K562 (cell line): ENCODE data around the gene SOWAHB. TPM values are rescaled to one million over a fixed set of nuclear protein-coding genes. Genes with fewer than 3 reads are reported as not detected.

Experiments used
- BRD9 ChIP-seq: fragments of 450-650 bp; IDR thresholded peaks from 2 replicates; pipeline ENCODE4 v1.6.1; 2018; ENCODE audit warnings: low read depth; ENCODE audit not compliant: partially characterized antibody
- RREB1 ChIP-seq: fragments of 250-450 bp; sonication (Bioruptor Pico); IDR thresholded peaks from 2 replicates; pipeline ENCODE4 v1.4.0; 2020
- ZNF444 ChIP-seq: fragments of 250-450 bp; sonication (Bioruptor Pico); IDR thresholded peaks from 2 replicates; pipeline ENCODE4 v1.4.0; 2020; ENCODE audit warnings: mild to moderate bottlenecking, moderate library complexity
- ZNF445 ChIP-seq: fragments of 250-450 bp; sonication (Bioruptor Pico); IDR thresholded peaks from 2 replicates; pipeline ENCODE4 v1.4.0; 2020; ENCODE audit warnings: low read depth, mild to moderate bottlenecking, moderate library complexity
- polyA plus RNA-seq, 8 experiments: library from polyadenylated mRNA; depleted of rRNA in 4 of 8; stranded (reverse) in 5 of 8; unstranded in 3 of 8; fragments of >200 nt; fragmentation: Nextera tagmentation in 2 of 8; fragmentation: Illumina TruSeq in 1 of 8; extraction: Ambion mirVana in 2 of 8; extraction: Trizol in 1 of 8; gene quantifications; 2 replicates each; pipeline versions ENCODE4 v1.2.1 to v1.2.3, GENCODE V29; 2011 to 2014; ENCODE audit warnings: inconsistent platforms in 1 of 8, missing spikeins in 1 of 8
- total RNA-seq, 7 experiments: library from RNA; depleted of rRNA in 6 of 7; stranded (reverse); fragments of >200 nt in 6 of 7; fragmentation: Illumina TruSeq in 2 of 7; extraction: Trizol in 2 of 7; gene quantifications; 2 replicates each; pipeline versions ENCODE4 v1.2.1 to v1.2.3, GENCODE V29; 2011 to 2021; ENCODE audit warnings: low replicate concordance in 1 of 7

Gene SOWAHB
- total and polyA plus RNA-seq, 9 of the 15 experiments (the other 6 are each of a cell fraction or from before 2014, with no cell fraction given) = not detected

- TF ChIP-seq RREB1 (CRISPR knock-in tag) (no peak), ZNF445 (CRISPR knock-in tag) (no peak), ZNF444 (no peak), BRD9 (no peak)
Measured at GRCh38 chr4:76898385-76898692, 395 bp upstream of the SOWAHB start (continued).
